LHCN-M2 (cell line): ENCODE data around the gene PMEPA1. TPM values are rescaled to one million over a fixed set of nuclear protein-coding genes. Genes with fewer than 3 reads are reported as not detected.
"Not testable (repeated sequence)": the region's sequence is repeated elsewhere in the genome, so short reads cannot be mapped to it uniquely, and the experiment has no call there.

Source experiments
- DNase-seq: peaks from one replicate; pipeline ENCODE4 v3.0.0-alpha.2; 2012; ENCODE audit warnings: low read depth
- total RNA-seq: library from RNA; depleted of rRNA; stranded (reverse); fragments of >200 nt; gene quantifications from 2 replicates; pipeline ENCODE4 v1.2.3, GENCODE V29; 2014

The PMEPA1 gene
- total RNA-seq, 1 experiment from 2014 or later = 2.4 TPM

GRCh38 chr20:57650756-57651483, 58.9 kb downstream of the PMEPA1 start:
- DNase-seq = no peak

GRCh38 chr20:57650266-57650665, 59.5 kb downstream of the PMEPA1 start:
- no peak for DNase-seq

- no peak for DNase-seq
Measured at GRCh38 chr20:57649617-57650015, 60.2 kb downstream of the PMEPA1 start.

GRCh38 chr20:57648878-57649616, 60.8 kb downstream of the PMEPA1 start:
- DNase-seq = no peak

- no peak for DNase-seq
Measured at GRCh38 chr20:57647933-57648785, 61.7 kb downstream of the PMEPA1 start.

GRCh38 chr20:57647006-57647932, 62.5 kb downstream of the PMEPA1 start:
- no peak for DNase-seq

- DNase-seq = no peak
Measured at GRCh38 chr20:57638895-57639236, 70.9 kb downstream of the PMEPA1 start.

GRCh38 chr20:57638173-57638894, 71.5 kb downstream of the PMEPA1 start:
- peak; percentile 13 for DNase-seq

GRCh38 chr20:57633945-57634491, 75.8 kb downstream of the PMEPA1 start:
- DNase-seq = no peak

GRCh38 chr20:57632286-57632685, 77.5 kb downstream of the PMEPA1 start:
- no peak for DNase-seq

- no peak for DNase-seq
Measured at GRCh38 chr20:57630061-57630460, 79.8 kb downstream of the PMEPA1 start.

GRCh38 chr20:57629491-57629901, 80.3 kb downstream of the PMEPA1 start:
- DNase-seq = not testable (repeated sequence)

GRCh38 chr20:57628962-57629308, 80.9 kb downstream of the PMEPA1 start:
- DNase-seq = not testable (repeated sequence)

GRCh38 chr20:57628047-57628961, 81.5 kb downstream of the PMEPA1 start:
- DNase-seq = peak; percentile 7

GRCh38 chr20:57627339-57627738, 82.5 kb downstream of the PMEPA1 start:
- no peak for DNase-seq

- DNase-seq = no peak
Measured at GRCh38 chr20:57625978-57626377, 83.8 kb downstream of the PMEPA1 start.

GRCh38 chr20:57625181-57625958, 84.4 kb downstream of the PMEPA1 start:
- no peak for DNase-seq

- no peak for DNase-seq
Measured at GRCh38 chr20:57624124-57624523, 85.7 kb downstream of the PMEPA1 start.
